T-helper 2 cell (primary cell): Measurements from ENCODE around the gene P2RX1.

Experiments
- DNase-seq, 5 experiments: peaks; one replicate each; pipeline versions ENCODE4 v3.0.0 to v3.0.0-alpha.2; 2012 to 2022

Gene P2RX1

GRCh38 chr17:3923466-3924190 lies 7.4 kb upstream of the P2RX1 start:
- DNase-seq = no peak

- no peak for DNase-seq
These were observed 6.5 kb upstream of the P2RX1 start for GRCh38 chr17:3922765-3923164.

GRCh38 chr17:3921502-3922319 lies 5.4 kb upstream of the P2RX1 start:
- no peak for DNase-seq

- no peak for DNase-seq
These were observed 4.7 kb upstream of the P2RX1 start for GRCh38 chr17:3921006-3921405.

GRCh38 chr17:3919123-3919624 lies 2.9 kb upstream of the P2RX1 start:
- DNase-seq = no peak

- no peak for DNase-seq
These were observed 2.3 kb upstream of the P2RX1 start for GRCh38 chr17:3918372-3919122.

- DNase-seq = no peak
These were observed 1.2 kb upstream of the P2RX1 start for GRCh38 chr17:3917391-3917931.

- no peak for DNase-seq
These were observed 560 bp upstream of the P2RX1 start for GRCh38 chr17:3916825-3917224.

GRCh38 chr17:3915581-3915994 lies 677 bp downstream of the P2RX1 start:
- DNase-seq = no peak

GRCh38 chr17:3914312-3914670 lies 2.0 kb downstream of the P2RX1 start:
- DNase-seq = no peak

- peak; percentile 62 to 78 (median 69) for DNase-seq
These were observed 2.5 kb downstream of the P2RX1 start for GRCh38 chr17:3913531-3914311.

- no peak for DNase-seq
These were observed 3.4 kb downstream of the P2RX1 start for GRCh38 chr17:3912827-3913226.

- DNase-seq = peak in 4 of 5 experiments; percentile 32 to 90 (median 72)
These were observed 4.8 kb downstream of the P2RX1 start for GRCh38 chr17:3911271-3912053.

GRCh38 chr17:3910420-3911270 lies 5.6 kb downstream of the P2RX1 start:
- no peak for DNase-seq

GRCh38 chr17:3909257-3909656 lies 7.0 kb downstream of the P2RX1 start:
- no peak for DNase-seq

- no peak for DNase-seq
These were observed 8.6 kb downstream of the P2RX1 start for GRCh38 chr17:3907483-3908216.

- DNase-seq = no peak
These were observed 9.4 kb downstream of the P2RX1 start for GRCh38 chr17:3906881-3907280.

- DNase-seq = no peak
These were observed 11.2 kb downstream of the P2RX1 start for GRCh38 chr17:3905017-3905520.

GRCh38 chr17:3904501-3904900 lies 11.8 kb downstream of the P2RX1 start:
- DNase-seq = no peak
